ENCODE measurements around the gene ACSF3. TPM values are rescaled to one million over a fixed set of nuclear protein-coding genes. Genes with fewer than 3 reads are reported as not detected.

The ACSF3 gene
- total RNA-seq, 1 donor from 2014 or later = 19.7 TPM

DNA sequence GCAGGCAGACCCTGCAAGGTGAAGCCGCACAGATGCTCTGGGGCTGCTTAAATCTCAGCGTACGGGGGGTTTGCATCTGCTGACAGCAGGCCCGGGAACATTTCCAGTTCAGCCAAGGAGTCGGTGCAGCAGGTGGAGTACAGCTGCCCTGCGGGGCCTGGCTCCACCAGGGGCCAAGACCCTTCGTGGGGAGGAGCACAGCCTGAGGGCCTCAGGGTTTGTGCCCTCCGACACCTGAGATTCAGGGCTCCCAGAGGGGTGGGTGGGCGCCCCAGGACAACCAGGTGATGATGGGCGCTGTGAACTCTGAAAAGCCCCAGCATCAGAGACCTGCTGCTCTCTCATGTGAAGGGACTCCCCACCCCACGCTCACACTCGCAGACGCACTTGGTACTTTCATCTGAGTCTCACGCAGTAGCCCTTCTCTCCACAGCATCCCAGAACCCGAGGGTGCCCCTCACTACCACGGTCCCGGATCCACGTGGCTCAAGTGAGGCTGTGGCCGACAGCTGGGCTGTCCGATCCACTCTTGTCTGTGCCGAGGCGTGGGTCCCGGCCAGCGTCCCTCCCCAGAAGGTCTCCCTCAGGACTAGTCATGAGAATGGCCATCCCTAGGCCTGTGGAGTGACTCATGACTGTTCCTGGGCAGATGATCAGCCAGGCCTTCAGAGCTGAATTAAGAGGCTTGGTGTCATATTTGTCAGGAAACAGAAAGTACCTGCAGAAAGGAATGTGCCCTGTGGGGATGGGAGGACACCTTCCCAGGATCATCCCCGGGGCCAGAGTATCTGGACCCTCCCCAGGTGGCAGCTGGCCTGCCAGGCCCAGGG, 29.6 kb downstream of the ACSF3 start:
- no peak for DNase-seq (ENCODE audit: low read depth)

- DNase-seq (ENCODE audit: low read depth) = no peak
These were observed 30.1 kb downstream of the ACSF3 start for GRCh38 chr16:89123831-89124100.

DNA sequence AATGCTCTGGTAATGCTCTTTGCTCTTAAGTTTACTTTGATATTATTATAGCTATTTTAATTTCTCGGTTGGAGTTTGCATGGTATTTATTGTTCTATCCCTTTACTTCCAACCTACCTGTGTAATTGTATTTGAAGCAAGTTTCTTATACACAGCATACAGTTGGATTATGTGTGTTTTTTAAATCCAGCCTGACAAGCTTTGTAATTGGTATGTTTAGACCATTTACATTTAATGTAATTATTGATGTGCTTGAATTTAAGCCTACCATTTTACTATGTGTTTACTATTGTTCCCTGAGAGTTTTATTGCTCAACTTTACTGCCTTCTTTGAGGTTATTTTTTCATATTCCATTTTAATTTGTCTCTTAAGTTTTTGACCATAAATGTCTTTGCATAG, 35.7 kb downstream of the ACSF3 start:
- DNase-seq (ENCODE audit: low read depth) = no peak

DNA sequence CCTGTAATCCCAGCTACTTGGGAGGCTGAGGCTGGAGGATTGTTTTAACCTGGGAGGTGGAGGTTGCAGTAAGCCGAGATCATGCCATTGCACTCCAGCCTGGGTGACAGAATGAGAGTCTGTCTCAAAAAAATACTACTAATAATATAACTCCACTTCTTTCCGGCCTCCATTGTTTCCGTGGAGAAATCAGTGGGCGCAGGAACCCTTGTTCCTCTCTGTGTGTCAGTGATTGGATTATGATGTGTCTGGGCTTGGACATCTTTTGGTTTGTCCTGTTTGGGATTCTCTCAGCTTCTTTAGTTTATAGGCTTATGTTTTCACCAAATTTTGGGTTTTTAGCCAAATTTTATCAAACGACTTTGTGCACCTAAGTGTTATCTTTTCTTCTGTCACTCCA, 36.8 kb downstream of the ACSF3 start:
- no peak for DNase-seq (ENCODE audit: low read depth)

DNA sequence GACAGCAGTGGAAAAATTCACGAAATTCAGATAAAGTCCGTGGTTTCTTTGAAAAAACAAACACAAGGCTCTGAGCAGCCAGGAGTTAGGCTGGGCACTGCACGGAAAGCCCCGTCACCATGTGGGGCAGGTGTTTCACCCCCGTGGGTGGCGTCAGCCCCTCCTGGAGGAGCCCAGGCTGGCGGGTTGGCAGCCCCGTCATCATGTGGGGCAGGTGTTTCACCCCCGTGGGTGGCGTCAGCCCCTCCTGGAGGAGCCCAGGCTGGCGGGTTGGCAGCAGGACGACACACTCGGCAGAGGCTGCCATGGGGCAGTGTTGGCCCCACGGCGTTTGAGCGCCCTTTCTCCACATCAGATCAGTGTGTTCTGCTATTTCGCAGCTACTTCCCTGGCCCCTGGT, 38.1 kb downstream of the ACSF3 start:
- no peak for DNase-seq (ENCODE audit: low read depth)

GRCh38 chr16:89132194-89133005, 38.7 kb downstream of the ACSF3 start:
- no peak for DNase-seq (ENCODE audit: low read depth)

- DNase-seq (ENCODE audit: low read depth) = no peak
These were observed 39.9 kb downstream of the ACSF3 start for GRCh38 chr16:89133457-89134127.

DNA sequence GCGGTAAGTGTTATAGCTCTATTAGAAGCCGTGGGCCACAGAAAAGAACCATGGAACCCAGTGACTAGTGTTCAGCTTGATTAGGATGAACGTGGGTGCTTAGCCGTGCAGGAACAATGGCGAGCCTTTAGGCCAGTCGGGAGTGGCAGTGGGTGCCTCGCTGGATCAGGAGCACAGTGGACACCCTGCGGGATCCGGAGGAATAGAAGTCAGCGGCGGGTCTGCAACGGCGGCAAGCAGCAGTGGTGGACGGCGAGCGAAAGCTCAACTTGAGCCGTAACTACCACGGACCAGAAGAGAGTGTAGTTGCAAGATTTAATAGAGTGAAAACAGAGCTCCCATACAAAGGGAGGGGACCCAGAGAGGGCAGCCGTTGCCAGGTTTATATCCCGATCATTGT, 40.6 kb downstream of the ACSF3 start:
- DNase-seq (ENCODE audit: low read depth) = no peak

DNA sequence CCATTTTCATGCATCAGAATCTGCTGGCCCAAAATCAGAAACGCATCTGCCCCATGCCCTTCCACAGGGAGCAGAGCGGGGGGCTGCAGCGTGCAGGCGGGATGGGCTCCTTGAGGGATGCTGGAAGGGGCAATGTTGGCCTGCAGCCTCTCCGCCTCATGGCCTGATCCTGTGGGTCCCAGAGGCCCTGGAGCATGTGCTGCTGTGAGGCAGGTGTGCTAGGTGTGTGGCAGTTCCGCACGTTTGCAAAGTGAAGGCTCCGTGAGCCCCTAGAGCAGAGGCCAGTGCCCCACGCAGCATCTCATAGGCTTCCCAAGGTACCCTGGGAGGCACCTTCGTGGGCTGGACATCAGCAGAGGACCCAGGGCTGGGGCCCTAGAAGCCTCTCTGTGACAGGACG, 41.5 kb downstream of the ACSF3 start:
- no peak for DNase-seq (ENCODE audit: low read depth)

GRCh38 chr16:89135971-89136765, 42.5 kb downstream of the ACSF3 start:
- DNase-seq (ENCODE audit: low read depth) = no peak

GRCh38 chr16:89136931-89137330, 43.3 kb downstream of the ACSF3 start:
- no peak for DNase-seq (ENCODE audit: low read depth)

- no peak for DNase-seq (ENCODE audit: low read depth)
These were observed 44.2 kb downstream of the ACSF3 start for GRCh38 chr16:89137666-89138512.

GRCh38 chr16:89138513-89138795, 44.8 kb downstream of the ACSF3 start:
- DNase-seq (ENCODE audit: low read depth) = no peak

DNA sequence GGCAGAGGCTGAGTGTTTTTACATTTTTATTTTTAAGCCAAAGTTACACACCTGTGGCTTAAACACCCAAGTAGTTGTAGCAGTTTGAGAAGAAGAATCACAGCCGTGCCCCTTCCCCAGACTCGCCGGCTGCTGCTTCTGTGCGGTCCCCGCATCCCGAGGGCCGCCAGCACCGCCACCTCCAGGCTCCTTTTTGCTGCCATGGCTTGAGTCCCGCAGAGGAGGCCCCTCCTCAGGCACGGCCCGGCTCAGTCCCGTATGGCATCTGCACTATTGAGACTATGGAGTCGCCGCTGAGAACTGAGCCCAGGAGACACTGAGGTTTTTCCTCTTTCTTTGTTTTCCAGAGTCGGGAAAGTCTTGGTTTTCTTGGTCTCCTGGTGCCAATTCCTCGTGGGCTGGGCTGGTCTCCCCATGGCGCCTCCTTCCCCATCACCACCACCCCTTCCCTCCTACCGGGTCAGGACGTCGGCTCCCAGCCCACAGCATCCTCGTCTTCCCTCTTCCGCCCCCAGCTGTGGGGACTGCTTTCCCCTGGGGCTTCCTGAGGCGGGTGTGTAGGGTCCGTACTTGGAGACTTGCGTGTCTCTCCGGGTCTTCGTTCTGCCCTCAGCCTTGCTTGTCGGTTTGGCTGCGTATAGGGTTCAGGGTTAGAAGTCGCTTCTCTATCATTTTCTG, 45.3 kb downstream of the ACSF3 start:
- no peak for DNase-seq (ENCODE audit: low read depth)

- peak; percentile 32 for DNase-seq (ENCODE audit: low read depth)
These were observed 46.3 kb downstream of the ACSF3 start for GRCh38 chr16:89139907-89140361.

DNA sequence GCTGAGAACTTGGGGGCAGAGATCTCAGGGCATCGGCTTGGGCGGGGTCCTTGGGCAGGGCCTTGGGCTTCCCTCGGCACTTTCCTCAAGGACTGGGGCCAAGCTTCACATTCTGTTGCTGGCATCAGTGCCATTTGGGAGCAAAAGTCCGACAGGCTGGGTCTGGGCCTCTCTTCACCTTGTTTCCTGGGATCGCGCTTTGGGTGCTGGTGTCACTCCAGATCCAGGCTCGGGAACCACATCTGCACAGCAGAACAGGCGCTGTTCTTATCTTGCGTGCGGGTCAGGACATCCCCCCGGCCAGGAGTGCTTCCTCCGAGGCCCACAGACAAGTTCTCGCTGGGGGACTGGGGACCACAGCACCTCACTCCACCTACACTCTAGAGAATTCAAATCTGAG, 46.7 kb downstream of the ACSF3 start:
- DNase-seq (ENCODE audit: low read depth) = no peak

DNA sequence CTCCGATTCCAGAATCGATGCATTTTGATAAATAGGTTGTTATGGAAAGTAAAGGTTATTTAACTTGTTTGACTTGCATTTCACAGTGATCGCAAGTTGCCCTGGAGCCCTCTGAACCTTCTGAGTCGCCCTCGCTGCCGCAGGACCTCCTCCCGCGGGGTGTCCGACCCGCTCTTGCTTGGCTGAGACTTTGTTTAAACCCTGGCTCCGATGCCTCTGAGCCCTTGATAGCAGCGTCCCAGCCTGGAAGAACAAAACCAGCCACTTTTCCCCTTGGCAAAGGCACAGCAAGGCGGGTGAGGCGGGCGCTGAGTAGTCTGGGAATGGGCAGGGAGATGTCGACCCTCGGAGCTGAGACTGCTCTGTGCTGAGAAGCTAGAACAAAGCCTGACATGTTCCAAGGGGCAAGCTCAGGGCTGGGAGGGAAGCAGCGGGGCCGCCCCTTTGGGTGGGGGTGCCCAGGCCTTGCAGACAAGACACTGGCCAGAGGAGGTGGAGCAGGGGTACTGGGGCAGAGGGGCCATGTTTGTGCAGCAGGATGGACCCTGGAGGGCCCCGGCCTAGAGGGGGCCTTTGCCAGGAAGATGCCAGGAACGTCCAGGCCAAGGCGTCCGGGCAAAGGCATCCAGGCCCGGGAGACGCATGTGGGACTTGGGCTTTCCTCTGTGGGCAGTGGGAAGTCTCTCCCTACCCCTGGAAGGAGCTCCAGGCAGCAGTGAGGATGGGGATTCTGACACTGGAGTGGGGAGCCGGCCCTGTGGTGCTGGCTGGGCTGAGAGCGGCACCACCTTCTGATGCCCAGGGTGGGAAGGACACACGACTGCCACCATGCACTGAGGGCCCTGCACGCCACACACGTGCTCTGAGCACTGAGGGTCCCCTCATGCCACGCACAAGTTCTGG, 47.6 kb downstream of the ACSF3 start:
- DNase-seq (ENCODE audit: low read depth) = no peak

GRCh38 chr16:89141884-89142267, 48.2 kb downstream of the ACSF3 start:
- DNase-seq (ENCODE audit: low read depth) = no peak

Measured in myocyte (in vitro differentiated cells).